HG03025 (cell line): ENCODE results near the gene KLF2.
A peak's percentile ranks its signal among the peaks of the same experiment; 100 is the strongest.
"Not testable (repeated sequence)": the region's sequence is repeated elsewhere in the genome, so short reads cannot be mapped to it uniquely, and the experiment has no call there.

Experiments used
- ATAC-seq: cut with Tn5 transposase; IDR thresholded peaks from one replicate; pipeline ENCODE4 v1.9.1; 2021; ENCODE audit warnings: mild to moderate bottlenecking, moderate library complexity; ENCODE audit not compliant: unreplicated experiment, low FRiP score

KLF2 gene

DNA sequence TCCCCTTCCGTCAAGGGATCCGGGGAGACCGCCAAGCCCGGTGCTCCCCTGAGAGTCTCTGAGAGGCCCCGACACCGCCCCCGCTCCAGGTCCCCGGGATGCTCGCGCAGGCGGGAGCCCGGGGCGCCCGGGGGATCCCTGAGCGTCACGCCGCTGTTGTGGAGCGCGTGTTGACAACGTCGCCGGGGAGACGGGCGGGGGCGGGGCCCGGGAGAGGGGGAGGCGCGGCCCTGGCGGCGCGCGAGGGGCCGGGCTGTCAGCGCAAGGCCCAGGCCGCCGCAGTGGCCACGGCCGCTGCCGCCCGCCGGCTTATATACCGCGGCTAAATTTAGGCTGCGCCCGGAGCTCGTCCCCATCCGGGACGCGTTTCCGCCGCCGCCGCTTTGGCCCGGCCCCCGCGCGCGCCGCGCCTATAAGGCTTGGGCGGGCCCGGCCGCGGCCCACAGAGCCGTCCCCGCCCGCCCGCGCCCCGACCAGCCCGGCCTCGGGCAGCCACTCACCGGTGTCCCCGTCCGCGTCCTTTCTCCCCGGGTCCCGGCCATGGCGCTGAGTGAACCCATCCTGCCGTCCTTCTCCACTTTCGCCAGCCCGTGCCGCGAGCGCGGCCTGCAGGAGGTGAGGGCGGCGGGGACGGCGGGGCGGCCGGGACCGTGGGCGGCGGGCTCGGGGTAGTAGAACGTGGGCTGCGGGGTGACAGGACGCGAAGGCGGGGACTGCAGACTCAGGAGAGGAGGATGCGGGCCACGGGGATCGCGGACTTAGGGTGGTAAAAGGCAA is at the start of gene KLF2:
KLF2 (plus strand) TSS at position 443 of the 777 bp plus-strand sequence; CDS start at position 541, 98 bp downstream.
- peak; percentile 50 for ATAC-seq

DNA sequence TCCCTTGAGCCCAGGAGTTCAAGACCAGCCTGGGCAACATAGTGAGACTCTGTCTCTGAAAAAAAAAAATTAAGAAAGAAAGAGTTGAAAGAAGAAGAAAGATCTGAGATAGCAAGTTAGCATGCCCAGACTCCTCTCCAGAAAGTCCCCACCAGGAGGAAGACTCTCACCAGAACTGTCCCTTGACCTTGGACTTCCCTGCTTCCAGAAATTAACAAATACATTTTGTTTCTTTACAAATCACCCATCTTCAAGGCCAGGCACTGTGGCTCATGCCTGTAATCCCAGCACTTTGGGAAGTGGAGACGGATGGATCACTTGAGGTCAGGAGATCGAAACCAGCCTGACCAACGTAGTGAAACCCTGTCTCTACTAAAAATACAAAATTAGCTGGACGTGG is 44.3 kb upstream of the KLF2 start:
- no peak for ATAC-seq

DNA sequence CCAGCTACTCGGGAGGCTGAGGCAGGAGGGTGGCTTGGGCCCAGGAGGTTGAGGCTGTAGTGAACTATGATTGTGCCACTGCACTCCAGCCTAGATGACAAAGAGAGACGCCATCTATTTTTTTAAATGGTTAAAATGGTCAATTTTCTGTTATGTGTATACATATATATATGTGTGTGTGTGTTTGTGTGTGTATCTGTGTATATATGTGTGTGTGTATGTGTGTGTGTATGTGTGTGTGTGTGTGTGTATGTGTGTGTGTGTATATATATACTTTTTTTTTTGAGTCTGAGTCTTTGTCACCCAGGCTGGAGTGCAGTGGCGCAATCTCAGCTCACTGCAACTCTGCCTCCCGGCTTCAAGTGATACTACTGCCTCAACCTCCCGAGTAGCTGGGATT is 42.9 kb upstream of the KLF2 start:
- no peak for ATAC-seq

DNA sequence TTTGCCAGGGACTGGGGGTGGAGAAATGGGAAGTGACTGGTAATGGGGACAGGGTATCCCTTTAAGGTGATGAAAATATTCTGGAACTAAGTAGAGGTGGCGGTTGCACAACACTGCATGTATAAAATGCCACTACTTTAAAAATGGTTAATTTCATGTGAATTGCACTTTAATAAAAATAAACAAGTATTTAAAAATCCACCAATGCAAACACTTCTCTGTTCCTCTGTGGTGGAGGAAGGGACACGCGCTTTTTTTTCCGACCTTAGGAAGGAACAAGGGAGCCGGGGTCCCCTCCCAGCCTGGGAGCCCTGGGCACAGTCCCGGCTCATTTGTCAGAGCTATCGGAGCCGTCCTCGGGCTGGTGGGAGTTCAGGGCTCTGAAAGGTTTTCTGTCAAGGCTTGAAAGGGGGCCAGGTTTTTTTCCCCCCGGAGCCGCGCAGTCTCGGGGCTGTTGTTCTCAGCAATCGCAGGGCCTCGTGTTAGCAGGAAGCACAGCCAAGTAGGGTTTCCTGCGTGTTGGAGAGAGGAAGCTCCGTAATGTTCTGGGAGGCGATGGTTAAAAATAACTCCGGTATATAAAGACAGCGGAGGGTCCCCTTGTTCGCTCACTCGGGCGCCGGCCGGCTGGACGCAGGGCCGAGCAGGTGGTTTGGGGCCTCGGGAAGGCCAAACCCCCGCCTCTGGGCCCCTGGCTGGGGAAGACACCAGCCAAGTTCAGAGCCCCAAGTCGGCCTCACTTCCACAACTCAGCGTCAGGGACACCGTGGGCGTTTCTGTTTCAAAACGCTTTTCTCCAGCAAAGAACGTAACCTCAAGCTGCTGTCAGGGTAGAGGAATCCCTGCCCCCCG is 41.2 kb upstream of the KLF2 start:
- ATAC-seq, result no peak

DNA sequence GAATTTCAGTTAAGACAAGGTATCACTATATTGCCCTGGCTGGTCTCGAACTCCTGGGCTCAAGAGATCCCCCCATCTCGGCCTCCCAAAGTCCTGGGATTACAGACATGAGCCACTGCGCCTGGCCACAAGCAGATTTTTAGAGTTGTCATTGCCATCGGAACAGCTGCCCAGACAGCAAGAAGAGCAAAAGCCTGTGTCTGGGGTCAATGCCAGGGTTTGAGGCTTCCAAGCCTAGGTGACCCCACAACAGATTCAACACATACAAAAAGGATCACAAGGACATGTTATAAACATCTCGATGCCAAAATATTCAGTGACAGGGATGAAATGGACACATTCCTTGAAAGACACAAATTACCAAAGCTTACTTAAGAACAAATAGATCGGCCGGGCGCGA is 40.1 kb upstream of the KLF2 start:
- no peak for ATAC-seq

DNA sequence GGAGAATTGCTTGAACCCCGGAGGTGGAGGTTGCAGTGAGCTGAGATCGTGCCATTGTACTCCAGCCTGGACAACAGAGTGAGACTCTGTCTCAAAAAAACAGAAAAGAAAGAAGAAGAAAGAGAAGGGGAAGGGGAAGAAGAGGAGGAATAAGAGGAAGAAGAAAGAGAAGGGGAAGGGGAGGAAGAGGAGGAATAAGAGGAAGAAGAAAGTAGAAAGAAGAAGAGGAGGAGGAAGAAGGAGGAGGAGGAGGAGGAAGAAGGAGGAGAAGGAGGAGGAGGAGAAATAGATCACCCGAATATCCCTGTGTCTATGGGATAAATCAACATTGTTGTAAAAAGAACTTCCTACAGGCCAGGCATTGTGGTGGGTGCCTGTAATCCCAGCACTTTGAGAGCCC is 39.5 kb upstream of the KLF2 start:
- not testable (repeated sequence) for ATAC-seq

DNA sequence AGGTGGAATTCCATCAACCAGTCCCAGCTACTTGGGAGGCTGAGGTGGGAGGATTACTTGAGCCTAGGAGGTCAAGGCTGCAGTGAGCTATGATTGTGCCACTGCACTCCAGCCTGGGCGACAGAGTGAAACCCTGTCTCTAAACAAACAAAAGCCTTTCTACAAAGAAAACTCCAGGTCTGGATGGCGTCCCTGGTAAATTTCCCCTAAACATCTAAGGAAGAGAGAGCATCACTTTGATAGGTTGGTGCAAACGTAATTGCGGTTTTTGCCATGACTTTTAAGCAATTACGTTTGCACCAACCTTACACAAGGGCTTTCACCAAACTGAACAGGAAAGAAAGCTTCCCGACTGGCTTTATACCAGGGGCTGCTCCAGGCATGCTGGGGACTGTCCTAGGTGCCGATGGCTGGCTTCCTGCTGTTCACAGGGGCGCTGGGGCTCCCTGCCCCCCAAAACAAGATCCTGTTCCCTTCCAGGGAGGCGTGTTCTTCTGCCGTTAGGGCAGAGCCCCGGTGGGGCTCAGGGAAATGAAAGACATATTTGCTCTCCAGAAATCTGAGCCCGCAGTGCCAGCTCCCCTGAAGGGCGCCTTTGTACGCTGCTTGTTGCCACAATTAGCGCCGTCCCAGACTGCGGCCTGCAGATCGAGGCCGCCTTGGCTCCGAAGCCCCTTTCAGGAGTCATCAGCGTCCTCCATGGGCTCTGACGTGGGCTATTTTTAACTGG is 38.7 kb upstream of the KLF2 start:
- no peak for ATAC-seq

DNA sequence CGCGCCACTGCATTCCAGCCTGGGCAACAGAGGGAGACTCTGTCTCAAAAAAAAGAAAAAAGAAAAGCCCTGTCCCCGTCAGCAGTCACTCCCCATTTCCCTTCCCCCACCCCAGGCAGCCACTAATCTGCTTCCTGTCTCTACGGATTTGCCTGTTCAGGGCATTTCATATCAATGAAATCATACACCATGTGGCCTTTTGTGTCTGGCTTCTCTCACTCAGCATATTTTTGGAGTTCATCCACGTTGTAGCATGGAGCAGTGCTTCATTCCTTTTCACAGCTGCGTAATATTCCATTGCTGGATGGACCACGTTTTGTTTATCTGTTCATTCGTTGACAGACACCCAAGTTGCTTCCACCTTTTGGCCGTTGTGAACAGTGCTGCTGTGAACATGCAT is 36.1 kb upstream of the KLF2 start:
- ATAC-seq, result no peak

DNA sequence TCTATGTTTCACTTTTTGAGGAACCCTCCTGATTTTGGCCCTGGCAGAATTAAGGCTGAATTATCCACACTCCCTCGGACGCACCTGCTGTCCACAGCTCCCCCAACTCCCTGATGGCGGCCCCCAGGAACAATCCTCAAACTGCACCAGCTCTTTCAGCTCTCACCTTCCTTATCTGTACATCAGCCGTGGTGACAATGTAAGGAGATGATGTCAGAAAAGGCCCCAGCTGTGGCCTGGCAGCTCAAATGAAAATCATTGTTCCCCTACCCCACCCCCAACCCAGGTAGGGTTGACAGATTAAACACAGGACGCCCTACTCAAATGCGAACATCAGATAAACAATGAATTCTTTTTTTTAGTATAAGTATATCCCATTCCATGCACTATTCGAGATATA is 35.0 kb upstream of the KLF2 start:
- no peak for ATAC-seq

DNA sequence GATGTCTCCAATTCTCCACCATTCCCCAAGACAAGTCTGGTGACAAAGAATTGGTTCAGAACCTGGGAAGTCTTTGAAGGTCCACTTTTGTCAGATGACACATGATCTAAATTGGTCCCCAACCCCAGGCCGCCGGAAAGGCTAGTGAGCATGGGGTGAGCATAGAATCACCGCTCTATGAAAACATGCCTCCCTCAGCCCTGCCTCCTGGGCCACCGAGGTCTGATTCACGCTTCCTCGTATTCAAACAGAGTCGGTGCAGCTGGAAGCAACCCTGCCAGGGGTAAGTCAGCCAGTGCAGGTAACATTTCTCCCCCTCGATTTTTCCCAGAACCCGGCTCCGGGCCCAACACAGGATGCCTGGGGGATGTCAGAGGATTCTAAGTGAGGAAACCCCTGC is 33.9 kb upstream of the KLF2 start:
- ATAC-seq, result no peak

DNA sequence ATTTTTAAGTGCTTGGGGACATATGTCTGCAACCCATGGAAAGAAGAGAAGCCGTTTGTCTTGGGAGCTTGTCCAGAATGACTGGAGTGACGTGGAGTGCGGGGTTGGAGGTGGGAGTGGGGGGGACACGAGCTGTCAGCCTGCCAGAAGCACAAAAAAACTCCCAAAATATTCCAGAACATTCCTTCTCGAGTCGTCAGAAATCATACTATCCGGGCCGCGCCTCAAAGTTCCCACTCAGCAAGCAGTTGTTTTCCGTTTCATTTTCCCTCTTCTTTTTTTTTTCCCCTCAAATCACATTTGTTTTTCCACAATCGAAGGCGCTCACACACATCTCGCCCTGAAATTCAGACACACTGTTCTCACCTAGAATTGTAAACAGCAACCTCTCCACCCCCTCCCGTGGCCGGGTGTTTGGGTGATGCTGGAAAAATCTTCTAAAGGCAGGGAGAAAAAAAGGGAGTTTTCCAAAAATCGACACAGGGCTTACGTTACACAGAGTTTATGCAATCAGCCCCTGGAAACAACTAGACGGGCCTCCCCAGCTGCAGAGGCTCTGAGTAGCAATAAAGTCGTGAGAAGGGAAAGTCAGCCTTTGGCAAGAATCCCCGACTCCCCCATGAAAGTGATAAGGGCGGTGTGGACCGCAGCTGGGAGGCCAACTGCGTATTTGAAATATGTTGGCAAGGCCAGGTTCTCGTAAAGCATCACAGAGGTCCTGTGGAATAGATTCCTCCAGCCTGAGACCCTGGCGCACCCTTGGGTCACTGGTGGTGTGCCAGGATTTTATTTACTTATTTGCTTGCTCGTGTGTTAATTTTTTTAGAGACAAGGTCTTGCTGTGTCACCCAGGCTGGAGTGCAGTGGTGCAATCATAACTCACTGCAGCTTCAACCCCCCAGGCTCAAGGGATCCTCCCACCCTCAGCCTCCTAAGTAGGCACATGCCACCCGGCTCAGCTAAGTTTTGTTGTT is 31.2 kb upstream of the KLF2 start:
- ATAC-seq, result no peak

DNA sequence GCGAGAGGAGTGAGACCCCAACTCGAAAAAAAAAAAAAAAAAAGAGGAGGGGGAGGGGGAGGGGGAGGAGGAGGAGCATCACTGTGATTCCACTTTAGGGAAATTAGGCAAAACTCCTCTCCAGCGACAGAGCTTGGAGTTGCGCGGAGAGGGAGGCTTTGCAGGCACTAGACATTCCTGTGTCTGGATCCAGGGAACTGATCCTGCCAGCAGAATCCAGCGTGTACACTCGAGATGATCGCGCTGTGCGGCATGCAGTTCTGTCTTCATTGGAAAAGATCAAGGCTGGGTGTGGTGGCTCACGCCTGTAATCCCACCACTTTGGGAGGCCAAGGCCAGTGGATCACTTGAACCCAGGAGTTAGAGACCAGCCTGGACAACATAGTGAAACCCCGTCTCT is 29.6 kb upstream of the KLF2 start:
- no peak for ATAC-seq

DNA sequence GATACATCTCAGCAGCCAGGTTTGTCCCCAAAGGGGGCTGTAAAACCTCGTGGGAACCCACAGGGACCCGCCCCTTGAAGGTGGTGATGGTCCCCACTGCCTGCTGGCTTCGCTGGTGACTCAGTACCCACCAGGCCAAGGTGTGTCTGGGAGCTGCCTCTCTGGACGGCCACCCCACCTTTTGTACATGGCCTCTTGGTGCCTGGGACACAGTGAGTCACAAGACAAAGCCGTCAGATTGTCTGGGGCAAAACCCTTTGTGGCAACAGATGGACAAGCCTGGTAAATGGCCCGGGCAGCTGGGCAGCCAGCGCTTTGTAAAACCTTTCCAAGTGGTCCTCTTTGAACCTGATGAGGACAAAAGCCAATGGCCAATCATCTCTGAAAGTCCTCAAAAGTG is 27.9 kb upstream of the KLF2 start:
- no peak for ATAC-seq

DNA sequence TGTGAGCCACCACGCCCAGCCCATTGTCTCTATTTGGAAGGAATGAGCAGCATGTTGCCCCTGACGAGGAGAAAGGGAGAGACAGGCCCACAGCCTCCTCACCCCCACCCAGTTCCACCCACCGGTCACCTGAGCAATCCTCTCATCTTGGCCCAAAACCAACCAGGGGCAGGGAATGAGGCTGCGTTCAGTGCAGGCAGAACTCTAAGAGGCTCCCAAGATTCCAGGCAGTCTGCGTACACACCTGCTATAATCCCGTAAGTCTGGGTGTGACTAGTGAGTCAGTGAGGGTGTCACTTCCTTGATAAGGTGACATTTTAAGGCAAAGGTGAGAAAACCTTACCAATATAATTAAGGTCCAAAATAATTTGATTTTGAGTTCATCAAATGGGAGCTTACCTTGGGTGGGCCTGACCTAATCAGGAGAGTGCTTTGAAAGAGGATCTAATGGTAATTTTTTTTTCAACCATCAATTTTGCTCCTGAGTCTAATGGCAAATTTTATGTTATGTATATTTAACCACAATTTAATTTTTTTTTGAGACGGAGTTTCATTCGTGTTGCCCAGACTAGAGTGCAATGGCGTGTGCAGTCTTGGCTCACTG is 26.9 kb upstream of the KLF2 start:
- no peak for ATAC-seq

DNA sequence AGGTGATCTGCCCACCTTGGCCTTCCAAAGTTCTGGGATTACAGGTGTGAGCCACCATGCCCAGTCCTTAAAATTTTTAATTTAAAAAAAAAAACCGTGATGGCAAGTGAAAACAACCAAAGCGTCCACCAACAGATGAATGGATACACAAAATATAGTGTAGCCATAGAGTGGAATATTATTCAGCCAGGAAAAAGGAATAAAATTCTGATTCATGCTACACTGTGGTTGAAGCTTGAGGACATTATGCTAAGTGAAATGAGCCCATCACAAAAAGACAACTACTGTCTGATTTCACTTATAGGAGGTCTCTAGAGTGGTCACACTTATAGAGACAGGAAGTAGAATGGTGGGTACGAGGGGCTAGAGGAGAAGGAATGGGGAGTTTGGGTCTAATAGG is 26.3 kb upstream of the KLF2 start:
- no peak for ATAC-seq

DNA sequence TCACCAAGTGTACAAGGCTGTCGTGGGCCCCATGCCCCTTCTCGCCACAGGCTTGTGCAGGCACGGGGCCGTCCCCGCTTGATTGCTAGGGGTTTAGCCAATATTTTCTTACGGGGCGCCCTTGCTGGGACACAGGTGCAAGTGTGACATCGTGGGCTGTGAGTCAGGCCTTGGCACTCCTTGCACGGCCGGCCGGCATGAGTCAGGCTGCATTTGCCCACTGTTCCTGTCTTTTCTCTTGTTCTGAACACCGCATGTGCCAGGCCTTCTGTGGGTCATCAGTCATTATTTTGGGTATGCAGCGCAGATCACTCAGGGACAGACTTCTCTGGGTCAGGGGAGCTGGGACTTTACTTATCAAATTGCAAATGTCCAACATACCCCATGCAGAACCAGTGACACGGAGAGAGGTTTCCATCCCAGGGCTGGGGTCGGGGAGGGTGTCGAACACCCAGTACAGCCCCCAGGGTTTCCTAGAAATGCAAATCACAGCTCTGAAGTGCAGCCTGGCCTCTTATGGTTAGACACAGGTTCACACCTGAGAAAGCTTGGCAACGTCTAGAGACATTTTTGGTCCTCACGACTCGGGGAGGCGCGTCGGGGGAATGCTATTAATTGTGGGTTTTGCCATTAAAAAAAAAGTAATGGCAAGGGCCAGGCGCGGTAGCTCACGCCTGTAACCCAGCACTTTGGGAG is 22.5 kb upstream of the KLF2 start:
- ATAC-seq, result no peak

DNA sequence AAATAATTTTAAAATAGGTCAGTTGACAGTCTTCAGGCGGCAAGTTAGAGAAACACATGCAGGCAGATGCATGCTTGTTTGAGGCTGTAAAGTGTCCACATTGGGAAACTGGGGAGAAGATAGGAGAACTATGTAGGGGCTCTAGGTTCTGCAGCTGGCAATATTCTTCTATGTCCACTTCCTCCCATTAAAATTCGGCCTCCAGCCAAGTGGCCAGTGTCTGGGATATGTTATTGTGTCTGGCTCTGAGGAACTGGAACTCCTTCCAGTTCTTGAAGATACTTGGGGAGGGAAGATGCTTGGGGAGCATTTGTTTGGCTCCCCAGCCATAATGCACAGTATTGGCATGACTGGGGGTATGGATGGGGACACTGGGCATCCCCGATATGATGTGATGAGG is 20.9 kb upstream of the KLF2 start:
- no peak for ATAC-seq

DNA sequence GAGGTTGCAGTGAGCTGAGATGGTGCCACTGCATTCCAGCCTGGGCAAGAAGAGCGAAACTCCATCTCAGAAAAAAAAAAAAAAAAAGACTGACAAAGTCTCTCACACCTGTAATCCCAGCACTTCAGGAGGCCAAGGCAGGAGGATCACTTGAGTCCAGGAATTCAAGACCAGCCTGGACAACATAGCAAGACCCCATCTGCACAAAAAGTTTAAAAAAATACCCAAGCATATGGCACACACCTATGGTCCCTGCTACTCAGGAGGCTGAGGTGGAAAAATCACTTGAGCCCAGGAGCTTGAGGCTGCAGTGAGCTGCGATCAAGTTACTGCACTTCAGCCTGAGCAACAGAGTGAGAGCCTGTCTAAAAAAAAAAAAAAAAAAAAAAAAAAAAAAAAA is 20.1 kb upstream of the KLF2 start:
- not testable (repeated sequence) for ATAC-seq

DNA sequence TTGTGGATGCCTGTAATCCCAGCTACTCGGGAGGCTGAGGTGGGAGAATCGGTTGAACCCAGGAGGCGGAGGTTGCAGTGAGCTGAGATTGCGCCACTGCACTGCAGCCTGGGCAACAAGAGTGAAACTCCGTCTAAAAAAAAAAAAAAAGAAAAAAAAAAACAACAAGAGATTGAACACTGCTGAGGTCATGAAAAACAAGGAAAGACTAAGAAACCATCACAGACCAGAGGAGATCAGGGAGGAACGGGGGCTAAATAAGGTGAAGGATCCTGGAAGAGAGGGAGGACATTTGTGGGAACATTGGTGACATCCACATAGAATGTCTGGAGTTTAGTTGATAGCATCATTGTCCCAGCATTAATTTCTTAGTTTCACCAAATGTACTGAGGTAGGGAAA is 19.6 kb upstream of the KLF2 start:
- not testable (repeated sequence) for ATAC-seq
